GM10266 (cell line): Measurements from ENCODE around the gene GRIK2.

Experiments used
- DNase-seq: peaks from one replicate; pipeline ENCODE4 v3.0.0; 2012; ENCODE audit errors: extremely low spot score
- TF ChIP-seq, protein P1 (sequence below): IDR thresholded peaks from 2 replicates; pipeline ENCODE4 v1.5.1; 2012; ENCODE audit warnings: mild to moderate bottlenecking, low read depth; ENCODE audit not compliant: control insufficient read depth, insufficient read depth; ENCODE audit errors: missing control alignments

The GRIK2 gene

DNA sequence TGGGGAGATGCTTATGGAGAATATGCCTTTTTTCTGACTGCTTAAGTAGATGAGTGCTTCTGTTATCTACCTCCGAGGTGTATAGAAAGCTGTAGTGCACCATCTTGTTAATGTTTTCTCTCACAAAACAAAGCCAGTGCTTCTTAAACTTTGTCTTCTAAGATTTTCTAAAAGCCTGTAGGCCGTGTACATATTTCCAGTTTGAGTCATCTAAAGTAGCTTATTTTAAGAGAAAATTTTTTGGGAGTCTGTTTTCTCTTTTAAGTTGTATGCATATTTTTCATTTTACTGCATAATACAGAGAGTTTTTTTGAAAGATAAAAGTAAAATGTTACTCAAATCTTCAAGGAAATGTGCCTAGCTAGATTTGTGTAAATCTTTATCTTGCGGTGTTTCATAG is 151.7 kb downstream of the GRIK2 start:
- no peak for DNase-seq
- TF ChIP-seq, protein P1, sequence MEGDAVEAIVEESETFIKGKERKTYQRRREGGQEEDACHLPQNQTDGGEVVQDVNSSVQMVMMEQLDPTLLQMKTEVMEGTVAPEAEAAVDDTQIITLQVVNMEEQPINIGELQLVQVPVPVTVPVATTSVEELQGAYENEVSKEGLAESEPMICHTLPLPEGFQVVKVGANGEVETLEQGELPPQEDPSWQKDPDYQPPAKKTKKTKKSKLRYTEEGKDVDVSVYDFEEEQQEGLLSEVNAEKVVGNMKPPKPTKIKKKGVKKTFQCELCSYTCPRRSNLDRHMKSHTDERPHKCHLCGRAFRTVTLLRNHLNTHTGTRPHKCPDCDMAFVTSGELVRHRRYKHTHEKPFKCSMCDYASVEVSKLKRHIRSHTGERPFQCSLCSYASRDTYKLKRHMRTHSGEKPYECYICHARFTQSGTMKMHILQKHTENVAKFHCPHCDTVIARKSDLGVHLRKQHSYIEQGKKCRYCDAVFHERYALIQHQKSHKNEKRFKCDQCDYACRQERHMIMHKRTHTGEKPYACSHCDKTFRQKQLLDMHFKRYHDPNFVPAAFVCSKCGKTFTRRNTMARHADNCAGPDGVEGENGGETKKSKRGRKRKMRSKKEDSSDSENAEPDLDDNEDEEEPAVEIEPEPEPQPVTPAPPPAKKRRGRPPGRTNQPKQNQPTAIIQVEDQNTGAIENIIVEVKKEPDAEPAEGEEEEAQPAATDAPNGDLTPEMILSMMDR: no peak

DNA sequence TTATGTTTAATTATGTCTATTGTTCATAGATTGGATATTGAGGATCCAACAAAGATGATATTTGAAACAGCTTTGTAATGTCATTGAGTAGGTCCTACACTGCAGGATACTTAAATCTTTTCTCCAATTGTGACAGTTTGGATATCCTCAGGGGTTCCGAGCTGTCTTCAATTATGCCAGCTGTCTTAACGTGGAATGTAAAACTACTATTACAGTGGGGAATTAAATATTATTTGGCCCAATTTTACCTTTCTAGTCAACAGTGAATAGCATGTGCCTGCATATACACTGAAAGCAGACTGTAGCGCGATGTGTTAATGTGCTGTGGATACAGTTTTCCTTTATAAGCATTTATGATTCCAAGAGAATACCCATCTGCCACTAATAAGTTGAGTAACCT is 156.9 kb downstream of the GRIK2 start:
- TF ChIP-seq, protein P1: no peak
- no peak for DNase-seq

DNA sequence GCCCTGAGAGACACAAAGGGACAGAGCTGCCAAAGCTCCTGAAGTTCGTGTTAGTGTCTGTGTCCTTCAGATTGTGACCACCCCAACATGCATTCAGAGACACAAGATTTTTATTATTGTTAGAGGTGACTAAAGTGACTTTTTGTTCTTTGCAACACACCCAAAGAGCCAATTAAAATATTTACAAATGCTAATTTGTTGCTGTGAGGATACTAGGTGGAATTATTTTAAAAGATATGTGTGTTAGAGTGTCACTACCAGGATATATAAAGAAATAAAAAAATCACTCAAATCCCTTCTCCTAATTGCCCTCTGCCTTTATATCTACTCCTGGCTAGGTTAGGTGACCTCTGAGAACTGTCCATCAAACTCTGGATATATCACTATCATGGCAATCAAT is 160.7 kb downstream of the GRIK2 start:
- TF ChIP-seq, protein P1: no peak
- DNase-seq: no peak

DNA sequence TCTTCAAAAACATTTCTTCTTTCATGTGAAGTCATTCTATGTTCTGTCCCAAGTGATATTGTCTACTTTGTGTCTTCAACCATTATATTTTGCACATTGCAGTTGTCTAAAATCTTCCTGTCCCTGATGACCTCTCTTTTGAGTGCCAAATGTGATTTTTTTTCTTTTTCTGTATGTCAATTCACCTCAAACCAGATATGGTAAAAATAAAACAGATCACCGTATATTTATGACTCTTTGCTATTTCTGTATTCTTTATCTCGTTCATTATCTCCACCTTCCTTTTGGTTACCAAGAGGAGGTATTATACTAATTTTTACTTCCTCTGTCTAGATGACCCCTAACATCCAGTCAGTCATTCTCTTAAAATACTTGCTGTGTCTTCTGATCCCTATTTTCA is 165.2 kb downstream of the GRIK2 start:
- TF ChIP-seq, protein P1: no peak
- no peak for DNase-seq

DNA sequence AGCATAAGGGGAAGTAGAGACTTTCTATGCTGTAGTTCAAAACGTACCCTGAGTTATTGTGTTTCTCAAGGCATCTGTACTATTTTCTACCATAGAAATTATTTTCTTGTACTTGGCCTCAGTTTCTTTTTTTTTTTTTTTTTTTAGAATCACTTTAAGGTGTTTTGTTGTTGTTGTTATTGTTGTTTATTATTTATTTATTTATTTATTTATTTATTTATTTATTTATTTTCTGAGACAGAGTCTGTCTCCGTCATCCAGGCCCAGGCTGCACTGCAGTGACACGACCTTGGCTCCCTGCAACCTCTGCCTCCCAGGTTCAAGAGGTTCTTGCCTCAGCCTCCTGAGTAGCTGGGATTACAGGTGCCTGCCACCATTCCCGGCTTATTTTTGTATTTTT is 179.1 kb downstream of the GRIK2 start:
- TF ChIP-seq, protein P1: no peak

DNA sequence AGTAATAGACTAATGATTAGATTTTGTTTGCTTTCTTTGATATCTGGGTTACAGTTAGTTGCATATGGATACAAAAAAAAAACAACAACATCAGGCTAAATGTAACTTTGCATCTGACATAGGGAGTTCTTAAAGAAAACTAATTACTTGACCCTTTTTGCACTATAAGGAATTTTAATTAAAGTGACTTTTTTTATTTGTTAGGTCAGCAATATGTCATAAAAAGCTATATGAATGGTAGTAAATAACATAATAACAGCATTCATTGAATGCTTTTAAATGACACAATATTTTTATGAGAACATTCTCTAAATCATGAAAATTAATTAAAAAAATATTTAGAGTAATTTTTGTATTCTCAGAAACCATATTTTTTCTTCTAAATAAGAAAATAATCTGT is 183.6 kb downstream of the GRIK2 start:
- DNase-seq: no peak
- TF ChIP-seq, protein P1: no peak

More for the DNA sequence above, 179.1 kb downstream of the GRIK2 start:
- no peak for DNase-seq

DNA sequence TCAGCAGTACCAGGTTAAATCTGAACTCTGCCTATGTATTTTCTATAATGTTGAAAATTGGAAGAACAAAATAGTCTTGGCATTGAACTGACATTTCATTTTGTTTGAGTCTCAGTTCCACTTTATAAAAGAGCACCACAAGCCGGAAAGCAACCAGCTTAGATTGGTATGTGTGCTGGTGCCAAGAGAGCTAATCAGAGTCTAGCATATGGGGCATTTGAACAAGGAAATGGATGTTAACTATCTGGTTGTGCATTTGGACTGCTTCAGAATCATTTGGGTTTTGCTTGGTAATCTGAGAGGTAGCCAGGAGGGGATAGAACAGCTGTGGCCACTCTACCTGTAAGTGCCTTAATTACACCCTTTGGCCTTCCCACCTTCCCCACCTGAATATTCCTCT is 184.8 kb downstream of the GRIK2 start:
- TF ChIP-seq, protein P1: no peak
- DNase-seq: no peak

DNA sequence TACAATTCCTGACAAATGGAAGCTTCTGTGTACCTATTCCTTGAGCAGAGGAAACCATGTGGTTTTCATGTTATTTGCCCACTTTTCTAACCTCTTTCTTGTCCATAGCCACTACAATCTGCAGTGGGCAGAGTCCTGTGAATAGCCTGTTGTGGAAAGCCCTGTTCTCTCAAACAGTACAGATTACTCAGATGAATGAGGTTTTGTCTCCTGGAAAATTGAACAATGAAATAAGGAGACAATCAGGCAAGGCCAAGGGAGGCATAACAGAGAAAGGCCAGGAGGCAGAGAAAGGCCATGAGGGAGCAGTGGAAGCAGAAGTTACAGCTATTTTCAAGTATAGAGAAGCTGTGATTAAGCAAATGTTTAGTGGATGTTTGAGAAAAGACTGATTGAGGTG is 189.3 kb downstream of the GRIK2 start:
- TF ChIP-seq, protein P1: no peak
- DNase-seq: no peak
